ENCODE measurements around the gene ANO2.

GRCh38 chr12:5915511-5915910 lies 29.5 kb downstream of the ANO2 start:
- TF ChIP-seq, protein P1, sequence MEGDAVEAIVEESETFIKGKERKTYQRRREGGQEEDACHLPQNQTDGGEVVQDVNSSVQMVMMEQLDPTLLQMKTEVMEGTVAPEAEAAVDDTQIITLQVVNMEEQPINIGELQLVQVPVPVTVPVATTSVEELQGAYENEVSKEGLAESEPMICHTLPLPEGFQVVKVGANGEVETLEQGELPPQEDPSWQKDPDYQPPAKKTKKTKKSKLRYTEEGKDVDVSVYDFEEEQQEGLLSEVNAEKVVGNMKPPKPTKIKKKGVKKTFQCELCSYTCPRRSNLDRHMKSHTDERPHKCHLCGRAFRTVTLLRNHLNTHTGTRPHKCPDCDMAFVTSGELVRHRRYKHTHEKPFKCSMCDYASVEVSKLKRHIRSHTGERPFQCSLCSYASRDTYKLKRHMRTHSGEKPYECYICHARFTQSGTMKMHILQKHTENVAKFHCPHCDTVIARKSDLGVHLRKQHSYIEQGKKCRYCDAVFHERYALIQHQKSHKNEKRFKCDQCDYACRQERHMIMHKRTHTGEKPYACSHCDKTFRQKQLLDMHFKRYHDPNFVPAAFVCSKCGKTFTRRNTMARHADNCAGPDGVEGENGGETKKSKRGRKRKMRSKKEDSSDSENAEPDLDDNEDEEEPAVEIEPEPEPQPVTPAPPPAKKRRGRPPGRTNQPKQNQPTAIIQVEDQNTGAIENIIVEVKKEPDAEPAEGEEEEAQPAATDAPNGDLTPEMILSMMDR (IDR thresholded peaks at IDR 0.05; ENCODE audit: low read depth, low read length, poor library complexity, severe bottlenecking) = no peak
- TF ChIP-seq EZH2phosphoT487 (IDR thresholded peaks at IDR 0.05; ENCODE audit: borderline replicate concordance, low read length) = no peak

Measured in DOHH2 (cell line).